ENCODE results near the gene AKAIN1. TPM values are rescaled to one million over a fixed set of nuclear protein-coding genes. Genes with fewer than 3 reads are reported as not detected.

Gene AKAIN1
- total and polyA plus RNA-seq, 2 of the 4 experiments (the other 2 are of a cell fraction): not detected

DNA sequence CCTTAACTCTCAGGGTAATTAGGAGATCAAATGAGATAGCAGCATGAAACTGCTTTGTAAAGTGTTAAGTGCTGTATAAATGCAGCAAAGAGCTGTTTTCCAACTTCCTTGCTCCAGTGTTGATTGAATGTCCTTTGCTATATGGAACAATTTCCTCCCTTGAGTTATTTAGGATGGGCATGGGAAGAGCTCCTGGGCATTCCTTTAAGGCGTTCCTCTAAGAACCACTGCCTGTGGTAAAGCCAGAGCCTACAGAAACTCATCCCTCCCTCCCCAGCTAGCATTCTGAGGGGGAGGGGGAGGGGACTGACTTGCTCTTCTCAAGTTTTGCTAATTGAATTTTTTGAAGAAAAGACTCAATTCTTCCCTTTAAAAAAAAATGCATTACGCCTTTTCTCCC, 1.4 kb downstream of the AKAIN1 start:
- dilution Hi-C loops (cut with HindIII; ENCODE audit: low sequenced_read_pairs, unreplicated experiment): no loop called here
- in situ Hi-C loops (cut with MboI; ENCODE audit: low sequenced_read_pairs): no loop called here

More for the DNA sequence above, 1.4 kb downstream of the AKAIN1 start:
- no TSS peak for BruUV-seq (replicated peaks)
- Histone ChIP-seq H3K27ac (ENCODE audit: insufficient read depth, low read length) (no peak overlapping the region), H2AK9ac (replicated peaks; ENCODE audit: low read depth, low read length, poor library complexity) (no peak overlapping the region), H4K91ac (ENCODE audit: insufficient read depth, low read depth, low read length) (no peak overlapping the region), H2BK120ac (ENCODE audit: low read depth, low read length) (no peak overlapping the region), H3K23ac (ENCODE audit: low read depth, low read length) (no peak overlapping the region), H3K4me3 (ENCODE audit: insufficient read depth, low read depth, low read length) (no peak overlapping the region), H2BK5ac (ENCODE audit: low read depth, low read length, poor library complexity, severe bottlenecking) (no peak overlapping the region), H3K4me1 (ENCODE audit: control insufficient read depth, insufficient read depth, low read length) (no peaks in the 10 kb centered on the region), H2BK20ac (ENCODE audit: low read depth, low read length) (no peak overlapping the region), H2AK5ac (ENCODE audit: low read depth, low read length) (no peak overlapping the region), H3K9ac (ENCODE audit: low read depth, low read length) (no peak overlapping the region), H3K27me3 (ENCODE audit: control insufficient read depth, insufficient read depth, low read length) (peaks cover 6% of the 10 kb centered on the region; the same call in 1 of the 2 replicates), H3K36me3 (ENCODE audit: control insufficient read depth, insufficient read depth, low read length) (no peaks in the 10 kb centered on the region), H2AFZ (replicated peaks; ENCODE audit: low read length, poor library complexity) (no peak overlapping the region), H3K9me3 (ENCODE audit: control insufficient read depth, insufficient read depth, low read length) (no peaks in the 10 kb centered on the region), H3K4ac (ENCODE audit: low read depth, low read length) (no peak overlapping the region), H4K20me1 (ENCODE audit: insufficient read depth, low read length) (no peaks in the 10 kb centered on the region), H3K14ac (replicated peaks; ENCODE audit: low read depth, low read length) (no peak overlapping the region), H3K18ac (ENCODE audit: low read depth, low read length) (no peak overlapping the region), H3K4me2 (ENCODE audit: low read depth, low read length) (no peak overlapping the region), H4K8ac (ENCODE audit: low read depth in 2 of 2, low read length in 2 of 2) (no peak overlapping the region), H3K79me1 (ENCODE audit: low read depth in 1 of 2, low read length in 2 of 2) (no peaks in the 10 kb centered on the region), H4K5ac (ENCODE audit: low read depth, low read length) (no peak overlapping the region), H2BK15ac (ENCODE audit: low read depth, low read length) (no peak overlapping the region), H3K56ac (ENCODE audit: extremely low read depth, insufficient read depth, low read length) (no peak overlapping the region), H3K9me1 (ENCODE audit: insufficient read depth, low read length) (no peaks in the 10 kb centered on the region)
- TF ChIP-seq RAD21 (IDR thresholded peaks at IDR 0.05; ENCODE audit: low read length) (no peak), NFE2L2 (IDR thresholded peaks at IDR 0.05; ENCODE audit: low read depth, low read length) (no peak), FOS (IDR thresholded peaks at IDR 0.05; ENCODE audit: low read depth, low read length) (no peak), MAFK (IDR thresholded peaks at IDR 0.05; ENCODE audit: low read depth, low read length) (no peak), CEBPB (IDR thresholded peaks at IDR 0.05; ENCODE audit: low read depth, low read length) (no peak), SMC3 (IDR thresholded peaks at IDR 0.05; ENCODE audit: low read depth, low read length) (no peak), MAZ (IDR thresholded peaks at IDR 0.05; ENCODE audit: borderline replicate concordance, low read depth, low read length) (no peak), POLR2A (IDR thresholded peaks at IDR 0.05; ENCODE audit: low read depth, low read length) (no peak), RFX5 (IDR thresholded peaks at IDR 0.05; ENCODE audit: low read depth, low read length) (no peak), ELK1 (IDR thresholded peaks at IDR 0.05; ENCODE audit: borderline replicate concordance, low read depth, low read length) (no peak)
- TF ChIP-seq, protein P1, sequence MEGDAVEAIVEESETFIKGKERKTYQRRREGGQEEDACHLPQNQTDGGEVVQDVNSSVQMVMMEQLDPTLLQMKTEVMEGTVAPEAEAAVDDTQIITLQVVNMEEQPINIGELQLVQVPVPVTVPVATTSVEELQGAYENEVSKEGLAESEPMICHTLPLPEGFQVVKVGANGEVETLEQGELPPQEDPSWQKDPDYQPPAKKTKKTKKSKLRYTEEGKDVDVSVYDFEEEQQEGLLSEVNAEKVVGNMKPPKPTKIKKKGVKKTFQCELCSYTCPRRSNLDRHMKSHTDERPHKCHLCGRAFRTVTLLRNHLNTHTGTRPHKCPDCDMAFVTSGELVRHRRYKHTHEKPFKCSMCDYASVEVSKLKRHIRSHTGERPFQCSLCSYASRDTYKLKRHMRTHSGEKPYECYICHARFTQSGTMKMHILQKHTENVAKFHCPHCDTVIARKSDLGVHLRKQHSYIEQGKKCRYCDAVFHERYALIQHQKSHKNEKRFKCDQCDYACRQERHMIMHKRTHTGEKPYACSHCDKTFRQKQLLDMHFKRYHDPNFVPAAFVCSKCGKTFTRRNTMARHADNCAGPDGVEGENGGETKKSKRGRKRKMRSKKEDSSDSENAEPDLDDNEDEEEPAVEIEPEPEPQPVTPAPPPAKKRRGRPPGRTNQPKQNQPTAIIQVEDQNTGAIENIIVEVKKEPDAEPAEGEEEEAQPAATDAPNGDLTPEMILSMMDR (conservative IDR thresholded peaks at IDR 0.05; ENCODE audit: low read depth, low read length): no peak
- no peak for ATAC-seq (ENCODE audit: low read depth)
- intact Hi-C loops (cut with micrococcal nuclease): no loop called here
- ChIA-PET CTCF (no interaction called here), POLR2A (ENCODE audit: unreplicated experiment) (no interaction called here)
- DNase-seq: no peak
- WGBS, 2 experiments (ENCODE audit: extremely low coverage in 2 of 2, insufficient read length in 1 of 2): 100% methylated on average over 1 of the region's 2 CpGs; no CpG with 5 or more reads in 1 of the 2 experiments

All from IMR-90 (cell line).